Stimulated activated naive CD4-positive, alpha-beta T cell (primary cell): ENCODE measurements around the gene VEZT.

ENCODE experiments used
- DNase-seq, 6 experiments: peaks; one replicate each; lab custom pipeline; 2025; lab: John Stamatoyannopoulos, UW

Gene VEZT

DNA sequence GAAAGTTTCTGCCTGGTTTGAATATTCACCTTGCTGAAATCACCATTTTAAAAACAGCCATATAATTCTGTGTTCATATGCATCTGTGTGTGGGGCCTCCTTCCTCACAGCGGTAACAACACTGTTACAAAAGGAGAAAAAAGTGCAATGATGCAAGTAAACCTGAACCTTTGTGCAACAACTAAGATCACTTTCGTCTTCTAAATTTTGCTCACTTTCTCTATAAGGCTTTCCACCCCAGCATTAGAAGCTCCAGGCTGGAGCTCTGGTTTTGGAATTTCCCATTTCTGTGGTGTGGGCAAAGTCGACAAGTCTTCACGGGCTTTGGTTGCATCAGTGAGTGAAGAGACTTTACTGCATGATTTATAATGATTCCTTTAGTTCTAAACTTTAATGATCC lies 18.7 kb upstream of the VEZT start:
- DNase-seq = no peak

DNA sequence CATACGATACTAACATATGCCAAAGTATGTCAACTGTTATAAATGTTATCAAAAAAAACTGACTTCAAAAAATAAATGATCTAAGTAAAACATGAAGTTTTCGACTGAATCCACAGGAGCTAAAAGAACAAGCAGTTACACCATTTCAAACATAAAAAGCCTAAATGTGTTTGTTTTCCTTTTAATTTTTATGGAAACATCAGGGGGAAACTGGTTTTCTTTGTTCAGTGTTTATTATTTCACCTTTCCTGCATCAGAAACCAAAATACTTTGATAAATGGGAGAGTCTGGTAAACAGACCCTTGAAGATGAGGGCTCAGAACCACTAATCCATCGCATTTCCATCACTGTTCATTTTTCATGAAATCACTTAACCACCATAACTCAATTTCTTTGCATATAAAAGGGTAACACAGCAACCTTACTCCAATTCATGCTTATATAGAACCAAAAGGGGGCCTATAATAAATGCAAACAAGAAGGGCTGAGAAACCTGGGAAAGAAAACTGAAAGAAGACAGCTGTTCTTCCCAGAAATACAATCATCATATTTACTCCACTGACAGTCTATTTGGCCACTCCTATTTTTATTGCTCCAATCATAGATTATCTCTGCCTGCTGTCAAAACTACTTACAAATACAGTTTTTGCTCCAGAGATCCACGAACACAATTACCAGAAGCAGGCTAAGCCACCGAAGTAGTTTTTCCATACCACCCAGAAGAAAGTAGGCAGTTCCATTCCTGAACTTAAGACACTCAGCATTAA lies 17.3 kb upstream of the VEZT start:
- DNase-seq = no peak

DNA sequence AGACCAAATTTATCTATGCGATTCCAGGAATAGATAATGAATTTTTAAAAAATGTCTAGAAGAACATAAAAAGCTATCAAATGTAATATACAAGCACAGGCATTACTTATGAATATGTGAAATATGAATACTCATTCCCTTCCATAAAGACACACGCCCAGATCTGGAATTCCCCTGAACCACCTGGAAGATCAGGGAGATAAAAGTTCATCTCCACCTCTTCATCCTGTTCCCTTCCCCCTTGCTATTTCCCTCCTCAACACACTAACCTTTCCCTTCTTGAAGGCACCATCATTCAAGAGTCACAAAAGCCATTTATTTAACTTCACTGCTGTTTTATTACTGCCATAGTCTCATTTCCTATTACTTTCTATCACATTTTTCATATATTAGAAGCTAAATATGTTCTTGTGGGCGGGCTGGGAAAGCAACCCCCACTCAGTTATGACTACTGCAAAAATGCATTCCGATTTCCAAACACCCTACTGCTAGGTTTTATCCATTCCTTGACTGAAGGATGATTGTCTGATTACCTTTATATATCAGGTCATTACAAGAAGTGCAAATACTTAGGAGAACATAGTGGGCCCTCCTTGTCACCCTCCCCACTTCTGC lies 16.4 kb upstream of the VEZT start:
- DNase-seq = no peak

DNA sequence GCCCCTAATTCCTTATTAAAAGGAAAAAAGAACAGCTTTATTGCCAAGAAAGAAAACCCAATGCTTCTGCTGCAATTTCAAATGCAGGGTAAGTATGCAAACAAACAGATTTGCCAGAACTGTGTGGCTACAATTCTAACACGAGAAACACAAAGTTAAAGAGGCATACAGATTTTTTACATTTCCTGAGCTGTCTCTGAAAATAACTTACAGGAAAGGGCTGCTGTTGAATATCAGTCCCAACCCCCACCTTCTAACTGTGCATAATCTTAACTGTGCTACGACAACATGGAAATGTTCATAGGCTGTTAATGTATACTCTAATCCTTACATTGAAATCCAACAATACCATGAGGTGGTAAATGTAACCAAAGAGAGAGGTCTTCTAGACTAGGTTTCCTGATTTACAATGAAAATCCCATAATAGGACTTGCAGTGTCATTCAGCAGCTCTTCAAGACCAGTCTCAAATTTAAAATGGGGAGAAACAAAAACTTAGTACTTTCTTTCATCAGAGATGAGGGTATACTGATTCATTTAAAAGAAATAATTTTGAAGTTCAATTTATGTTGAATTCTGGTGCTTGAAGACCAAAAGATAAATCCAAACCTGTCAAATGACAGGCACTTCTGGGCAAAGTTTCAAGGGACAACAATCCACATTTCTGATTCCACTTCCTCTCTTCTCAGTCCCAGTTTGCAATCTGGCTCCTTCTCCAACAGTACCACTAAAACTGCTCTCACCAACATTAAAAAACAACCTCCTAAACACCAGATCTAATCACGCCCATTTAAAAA lies 14.7 kb upstream of the VEZT start:
- DNase-seq = peak in 2 of 6 experiments; percentile 1 to 7

DNA sequence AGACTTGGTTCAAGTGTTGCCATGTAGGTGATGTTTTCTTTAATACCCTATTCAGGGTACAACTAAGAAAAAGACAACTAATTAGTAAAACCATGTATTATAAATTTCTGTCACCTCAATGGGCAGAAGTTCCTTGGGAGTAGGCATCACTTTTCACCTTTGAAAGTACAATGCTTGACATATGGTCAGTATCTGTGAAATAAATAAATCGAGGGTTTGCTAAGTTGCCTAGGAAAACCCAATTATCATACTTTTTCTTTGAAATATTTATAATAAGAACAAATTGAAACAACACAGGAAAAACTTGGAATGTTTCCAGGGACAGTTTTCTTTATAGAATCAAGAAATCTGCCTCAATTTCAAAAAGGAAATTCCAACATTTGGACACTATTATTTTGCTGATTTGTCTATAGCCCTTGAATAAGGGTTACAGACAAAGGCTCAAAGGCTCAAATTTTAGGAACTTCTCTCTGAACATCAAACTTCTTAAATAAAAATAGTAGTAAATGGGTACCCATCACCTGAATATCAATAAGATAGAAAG lies 14.0 kb upstream of the VEZT start:
- DNase-seq = no peak

DNA sequence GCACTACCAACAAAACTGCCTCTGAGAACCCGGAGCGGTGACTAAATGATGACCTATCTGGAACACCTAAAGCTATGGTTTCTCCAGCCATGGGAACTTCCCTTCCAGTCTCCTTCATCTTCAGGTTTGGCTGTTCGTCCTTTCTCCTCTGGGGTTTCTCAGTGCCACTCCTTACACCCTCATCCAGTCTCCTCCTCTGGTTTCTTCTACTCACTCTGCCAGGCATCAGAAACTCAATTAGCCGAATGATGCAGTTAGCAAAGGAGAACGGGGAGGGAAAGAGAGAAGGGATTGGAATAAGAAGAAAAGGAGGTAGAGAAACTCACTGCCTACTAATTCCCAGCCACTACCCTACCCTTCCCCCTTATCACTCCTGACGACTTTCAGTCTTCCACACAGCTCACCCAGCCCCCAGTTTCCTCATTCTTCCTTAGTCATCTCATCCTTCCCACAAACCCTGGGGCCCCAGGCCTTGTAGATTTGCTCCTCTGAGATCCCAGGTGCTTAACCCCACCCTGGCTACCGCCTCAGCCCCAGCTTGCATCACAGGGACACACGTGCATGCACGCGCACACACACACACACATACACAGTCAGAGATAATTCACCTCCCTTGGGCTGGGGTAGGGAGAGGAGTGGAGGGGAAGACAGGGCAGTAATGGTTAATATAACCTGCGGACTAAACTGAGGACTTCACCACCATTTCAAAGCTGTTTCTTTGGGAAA lies 13.3 kb upstream of the VEZT start:
- DNase-seq = no peak

DNA sequence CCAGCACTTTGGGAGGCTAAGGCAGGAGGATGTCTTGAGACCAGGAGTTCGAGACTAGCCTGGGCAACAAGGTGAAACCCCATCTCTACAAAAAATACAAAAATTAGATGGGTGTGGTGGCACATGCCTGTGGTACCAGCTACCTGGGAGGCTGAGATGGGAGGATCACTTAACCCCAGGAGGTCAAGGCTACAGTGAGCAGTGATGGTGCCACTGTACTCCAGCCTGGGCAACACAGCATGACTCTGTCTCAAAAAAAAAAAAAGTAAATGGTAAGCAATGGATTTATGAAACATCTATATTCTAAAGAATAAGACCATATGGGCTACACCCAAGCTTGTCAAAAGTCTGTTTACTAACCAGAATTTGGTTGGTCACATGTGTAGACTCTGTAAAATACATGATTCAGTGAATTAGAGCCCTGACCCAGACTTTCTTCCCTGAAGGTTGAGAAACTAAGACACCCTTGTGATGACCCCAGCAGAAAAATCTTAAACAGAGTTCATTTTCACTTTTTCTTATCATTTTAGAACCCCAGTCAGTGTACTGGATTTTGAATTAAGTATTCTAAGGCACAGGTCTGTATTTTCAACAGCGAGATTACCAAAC lies 12.5 kb upstream of the VEZT start:
- no peak for DNase-seq

DNA sequence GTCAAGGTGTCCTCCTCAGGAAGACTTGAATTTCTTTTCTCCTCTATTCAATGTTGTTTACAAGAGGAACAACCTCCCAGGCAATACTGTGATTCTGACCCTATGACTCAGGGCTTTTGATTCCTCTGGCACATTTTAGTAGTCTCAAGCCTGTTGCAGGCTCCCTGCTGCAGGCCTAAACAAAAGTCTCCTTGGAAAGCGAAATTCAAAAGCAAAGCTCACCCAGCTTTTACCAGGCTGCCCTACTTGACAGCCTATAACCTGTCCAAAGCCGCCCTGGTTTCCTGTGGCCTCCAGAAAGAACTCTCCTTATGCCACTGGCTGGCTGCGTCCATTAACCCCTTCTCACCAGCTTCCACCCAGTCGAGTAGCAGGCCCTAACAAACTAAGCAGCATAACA lies 11.9 kb upstream of the VEZT start:
- DNase-seq = no peak

DNA sequence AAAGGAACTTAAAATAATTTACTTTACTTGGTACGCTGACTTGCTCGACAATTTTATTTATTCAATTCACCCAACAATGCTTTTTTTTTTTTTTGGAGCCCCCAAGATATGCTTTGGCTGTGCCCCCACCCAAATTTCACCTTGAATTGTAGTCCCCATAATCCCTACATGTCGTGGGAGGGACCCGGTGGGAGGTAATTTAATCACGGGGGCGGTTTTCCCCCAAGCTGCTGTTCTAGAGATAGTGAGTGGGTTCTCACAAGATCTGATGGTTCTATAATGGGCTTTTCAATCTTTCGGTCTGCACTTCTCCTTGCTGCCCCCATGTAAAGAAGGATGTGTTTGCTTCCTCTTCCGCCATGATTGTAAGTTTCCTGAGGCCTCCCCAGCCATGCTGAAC lies 10.7 kb upstream of the VEZT start:
- no peak for DNase-seq

DNA sequence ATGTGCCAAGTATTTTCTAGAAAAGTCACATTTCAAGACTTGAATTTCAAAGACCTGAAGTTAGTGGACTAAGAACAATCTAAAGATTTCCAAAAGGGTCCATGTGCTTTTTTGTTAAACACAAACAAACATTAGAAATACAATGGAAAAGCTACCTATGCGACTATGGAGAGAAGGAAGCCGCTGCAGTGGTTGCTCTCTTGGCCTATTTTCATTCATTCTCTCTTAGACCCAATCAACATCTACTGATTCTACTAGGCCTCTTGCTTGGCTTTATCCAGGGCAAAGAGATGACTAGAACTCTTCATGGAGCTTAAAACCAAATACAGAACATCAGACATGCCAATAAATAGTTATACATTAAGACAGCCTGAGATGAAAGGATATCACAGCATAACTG lies 10.2 kb upstream of the VEZT start:
- no peak for DNase-seq

DNA sequence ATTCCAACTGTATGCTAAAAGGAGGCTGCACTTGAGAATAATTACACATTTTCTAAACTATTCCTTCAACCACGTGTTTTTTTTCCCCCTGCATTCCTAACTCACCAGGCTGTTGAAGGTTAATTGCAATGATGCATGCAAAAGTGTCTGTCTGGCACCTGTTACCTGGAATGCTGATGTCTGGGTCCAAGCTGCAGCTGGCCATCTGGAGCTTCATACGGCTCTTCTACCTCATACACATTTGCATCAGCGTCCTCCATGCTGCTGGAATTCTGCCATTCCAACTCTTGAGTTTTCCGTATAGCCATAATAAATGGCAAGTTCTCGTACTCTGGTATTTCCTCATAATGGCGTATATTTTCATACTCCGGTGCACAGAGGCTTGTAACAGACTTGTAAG lies 8.9 kb upstream of the VEZT start:
- DNase-seq = no peak

DNA sequence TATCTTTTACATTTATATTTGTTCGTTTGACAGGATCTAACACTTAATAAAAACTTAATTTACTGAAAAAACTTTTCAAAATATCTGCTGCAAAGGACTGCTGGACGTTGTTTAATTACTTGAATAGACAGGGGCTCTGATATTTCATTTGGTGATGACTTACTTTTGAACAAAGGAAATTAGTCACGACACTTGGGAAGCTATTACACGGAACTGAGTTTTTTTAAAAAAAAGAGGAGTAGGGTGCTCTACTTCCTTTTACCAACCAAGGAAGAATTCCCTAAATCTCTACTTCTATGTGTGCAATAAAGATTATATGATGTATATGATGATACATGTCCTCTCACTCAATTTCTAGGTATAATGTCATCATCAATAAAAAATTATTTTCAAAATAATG lies 5.0 kb upstream of the VEZT start:
- DNase-seq = no peak

DNA sequence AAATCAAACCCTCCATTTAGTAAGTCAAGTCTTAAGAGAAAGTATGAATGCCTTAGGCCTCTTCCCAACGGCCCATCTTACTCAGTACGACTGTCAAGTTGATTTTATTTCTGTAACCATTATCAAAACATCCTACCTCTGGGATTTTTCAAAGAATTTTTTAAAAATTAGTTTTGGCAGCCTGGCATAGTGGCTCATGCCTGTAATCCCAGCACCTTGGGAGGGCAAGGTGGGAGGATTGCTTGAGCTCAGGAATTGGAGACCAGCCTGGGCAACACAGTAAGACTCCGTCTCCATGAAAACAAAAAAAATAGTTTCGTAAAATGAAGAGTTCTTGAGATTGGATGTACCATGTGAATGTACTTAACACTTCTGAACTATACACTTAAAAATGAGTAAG lies 4.5 kb upstream of the VEZT start:
- DNase-seq = no peak

DNA sequence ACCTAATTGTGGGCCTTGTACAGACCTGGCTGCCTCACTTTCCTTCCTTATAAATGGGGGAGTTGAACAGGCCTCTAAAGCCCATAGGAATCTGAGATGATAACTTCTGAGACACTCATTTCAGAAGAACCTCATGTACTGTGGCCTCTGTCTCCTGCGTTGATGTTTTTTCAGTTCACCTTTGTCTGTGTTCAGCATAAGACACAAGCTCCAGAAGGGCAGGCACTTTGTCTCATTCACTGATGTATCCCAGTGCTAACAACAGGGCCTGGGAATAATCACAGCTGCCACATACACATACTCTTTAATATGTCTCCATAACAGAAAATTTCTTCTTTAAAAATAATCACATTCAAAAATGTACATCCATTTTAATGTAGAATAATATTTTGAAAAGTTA lies 3.7 kb upstream of the VEZT start:
- DNase-seq = no peak

DNA sequence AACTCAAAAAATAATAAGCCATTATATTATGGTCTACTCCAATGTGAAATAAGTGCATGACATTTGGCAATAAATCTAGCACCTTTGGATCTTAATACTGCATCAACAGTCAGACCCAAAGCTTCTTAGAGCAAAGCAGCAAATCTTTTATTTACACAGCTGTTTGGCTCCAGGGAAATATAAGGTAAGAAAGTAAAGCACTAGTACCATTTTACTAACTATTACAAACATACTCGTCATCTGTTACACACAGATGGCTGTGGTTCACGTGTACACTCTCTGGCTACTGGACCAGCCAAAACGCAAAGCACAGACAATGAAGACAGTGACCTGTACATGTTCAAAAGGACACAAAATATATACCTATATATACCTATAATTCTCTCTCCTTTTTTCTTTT lies 3.1 kb upstream of the VEZT start:
- DNase-seq = no peak

DNA sequence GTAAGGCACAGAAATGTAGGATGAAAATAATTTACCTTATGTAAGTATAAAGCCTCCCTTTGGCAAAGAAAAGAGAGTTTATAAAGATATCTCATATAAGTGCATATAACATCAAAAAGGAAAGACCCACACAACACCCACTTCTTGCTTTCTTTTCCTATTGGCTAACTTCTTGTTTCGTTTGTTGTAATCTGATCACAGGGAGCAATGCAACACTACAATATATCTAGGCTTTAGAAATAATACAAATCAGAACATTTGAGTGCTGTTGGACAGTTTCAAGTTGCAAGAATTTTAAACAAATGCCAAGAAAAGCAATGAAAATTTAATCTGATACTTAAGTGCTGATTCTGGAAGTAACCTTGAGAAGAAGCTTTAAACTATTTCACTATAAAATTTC lies 1.7 kb upstream of the VEZT start:
- DNase-seq = no peak

DNA sequence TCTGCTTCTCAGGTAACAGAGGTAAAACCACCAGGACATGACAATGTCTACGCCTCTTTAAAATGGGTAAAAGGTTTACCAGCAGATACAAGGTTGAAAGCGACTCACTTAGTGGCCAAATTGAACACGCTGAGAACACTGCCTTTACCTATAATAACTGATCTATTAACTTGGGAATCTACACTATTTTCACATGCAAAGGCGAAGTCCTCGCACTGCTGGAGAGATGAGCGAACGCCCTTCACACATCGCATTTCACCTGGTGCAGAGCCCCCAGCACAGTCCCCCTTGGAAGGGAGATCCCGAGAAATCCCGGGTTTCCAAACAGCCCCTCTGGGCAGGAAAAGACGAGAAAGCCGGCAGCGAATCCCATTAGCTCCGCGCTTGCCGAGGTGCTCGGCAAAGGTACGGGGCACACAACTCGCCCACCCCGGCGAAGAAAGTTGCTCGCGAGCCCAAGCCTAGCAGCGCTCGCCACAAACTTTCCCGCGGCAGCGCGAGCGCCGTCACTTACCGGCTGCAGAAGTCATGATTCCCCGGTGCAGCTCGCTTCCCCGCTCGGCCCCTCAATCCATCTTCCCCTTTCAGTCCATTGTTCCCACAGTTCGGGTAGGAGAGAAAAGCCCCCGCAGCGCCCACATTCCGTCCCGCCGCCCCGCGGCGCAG lies 763 bp upstream of the VEZT start:
- peak in 2 of 6 experiments; percentile 26 to 54 for DNase-seq

DNA sequence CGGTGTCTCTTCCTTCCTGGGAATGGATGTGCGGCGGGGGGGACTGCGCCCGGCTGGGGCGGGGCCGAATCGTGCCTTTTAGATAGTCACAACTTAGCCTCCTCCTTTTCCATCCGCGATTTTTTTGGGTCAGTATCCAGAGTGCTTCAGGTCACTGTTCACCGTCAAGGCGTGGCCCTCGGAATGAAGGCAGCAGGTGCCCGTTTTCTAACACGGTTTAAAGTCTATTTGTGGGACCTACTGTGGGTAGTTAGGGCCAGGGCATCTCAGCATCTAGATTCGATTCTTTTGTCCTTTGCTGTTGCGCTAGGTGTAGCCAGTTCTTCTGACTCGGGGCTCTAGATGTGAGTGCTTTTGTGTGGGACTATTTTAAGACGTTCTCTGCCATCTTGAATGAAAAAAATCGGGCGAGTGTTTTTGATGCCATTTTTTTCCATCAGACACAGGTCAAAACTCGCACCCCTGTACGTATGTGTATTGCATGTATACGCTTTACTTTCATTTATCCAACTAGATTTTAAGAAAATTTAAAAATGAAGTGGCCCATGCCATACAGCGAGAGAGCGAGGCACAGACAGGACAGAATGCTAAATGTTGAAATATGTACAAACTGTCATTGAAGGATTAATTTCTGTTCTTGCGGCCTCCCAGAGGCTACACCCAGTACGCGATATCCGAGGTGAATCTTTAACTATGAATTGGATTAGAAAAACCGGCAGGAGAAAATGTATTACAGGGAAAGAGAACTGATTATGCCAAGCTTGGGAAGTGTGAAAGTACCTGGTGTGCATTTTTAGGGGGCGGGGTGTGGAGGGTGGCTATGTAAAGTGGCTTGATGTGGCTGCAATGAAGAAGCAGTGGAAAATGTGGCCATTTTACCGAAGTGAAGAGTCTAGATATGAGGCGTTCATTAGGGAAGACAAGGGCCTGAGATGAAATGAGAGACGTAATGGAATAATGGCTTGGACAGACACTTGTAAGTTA lies 835 bp downstream of the VEZT start:
- peak in 5 of 6 experiments; percentile 27 to 73 (median 39) for DNase-seq

DNA sequence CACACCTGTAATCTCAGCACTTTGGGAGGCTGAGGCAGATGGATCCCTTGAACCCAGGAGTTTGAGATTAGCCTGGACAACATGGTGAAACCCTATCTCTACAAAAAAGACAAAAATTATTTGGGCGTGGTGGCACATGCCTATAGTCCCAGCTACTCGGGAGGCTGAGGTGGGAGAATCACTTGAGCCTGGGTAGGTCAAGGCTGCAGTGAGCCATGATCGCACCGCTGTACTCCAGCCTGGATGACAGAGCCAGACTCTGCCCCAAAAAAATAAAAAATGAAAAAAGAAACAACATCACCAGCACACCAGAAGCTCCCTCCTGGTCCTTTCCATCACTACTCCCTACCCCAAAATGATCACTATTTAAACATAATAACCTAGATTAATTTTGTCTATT lies 2.6 kb downstream of the VEZT start:
- no peak for DNase-seq

DNA sequence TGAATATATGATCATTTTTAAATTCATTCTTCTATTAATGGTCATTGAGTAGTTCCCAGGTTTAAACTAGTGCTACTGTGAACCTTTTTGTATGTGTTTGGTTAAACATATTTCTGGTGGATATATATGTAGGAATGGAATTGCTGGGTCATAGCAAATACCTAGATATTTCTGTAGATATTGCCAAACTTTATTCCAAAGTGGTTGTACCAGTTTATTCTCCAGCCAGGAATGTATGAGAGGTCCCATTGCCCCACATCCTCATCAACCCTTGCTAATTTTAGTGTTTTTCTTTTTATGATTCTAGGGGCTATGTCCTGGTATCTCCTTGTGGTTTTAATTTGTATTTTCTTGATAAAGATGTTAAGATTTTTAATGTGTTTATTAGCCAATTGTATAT lies 3.1 kb downstream of the VEZT start:
- DNase-seq = no peak
